Type B pancreatic cell (in vitro differentiated cells): ENCODE measurements around the gene COPG2. TPM values are rescaled to one million over a fixed set of nuclear protein-coding genes. Genes with fewer than 3 reads are reported as not detected.

Experiments
- DNase-seq: peaks from one replicate; pipeline ENCODE4 v3.0.0; 2021; ENCODE audit warnings: mixed read lengths; ENCODE audit not compliant: unreplicated experiment; ENCODE audit errors: extremely low spot score
- H3K27ac Mint-ChIP-seq: 2 replicates; pipeline ENCODE4 v1.8.0; 2021; ENCODE audit warnings: mild to moderate bottlenecking, mixed read lengths
- H3K27me3 Mint-ChIP-seq: 2 replicates; pipeline ENCODE4 v1.8.0; 2021; ENCODE audit warnings: mixed read lengths
- H3K36me3 Mint-ChIP-seq: 2 replicates; pipeline ENCODE4 v1.8.0; 2021; ENCODE audit warnings: mixed read lengths
- H3K4me1 Mint-ChIP-seq: one replicate; pipeline ENCODE4 v1.8.0; 2021; ENCODE audit warnings: mixed read lengths; ENCODE audit not compliant: unreplicated experiment
- H3K4me3 Mint-ChIP-seq: 2 replicates; pipeline ENCODE4 v1.8.0; 2021; ENCODE audit warnings: mild to moderate bottlenecking, mixed read lengths
- H3K9me3 Mint-ChIP-seq: 2 replicates; pipeline ENCODE4 v1.8.0; 2021; ENCODE audit warnings: mixed read lengths
- total RNA-seq: library from RNA; stranded (reverse); gene quantifications from 2 replicates; pipeline ENCODE4 v1.2.1, GENCODE V29; 2021; ENCODE audit warnings: low replicate concordance
- TF ChIP-seq, protein P1 (sequence below): fragments of 200-600 bp; sonication (generic); conservative IDR thresholded peaks from 2 replicates; pipeline ENCODE4 v1.5.0; 2021; ENCODE audit warnings: antibody characterized with exemption, mild to moderate bottlenecking

Gene COPG2
- total RNA-seq, 1 donor from 2014 or later, result 51.6 TPM

DNA sequence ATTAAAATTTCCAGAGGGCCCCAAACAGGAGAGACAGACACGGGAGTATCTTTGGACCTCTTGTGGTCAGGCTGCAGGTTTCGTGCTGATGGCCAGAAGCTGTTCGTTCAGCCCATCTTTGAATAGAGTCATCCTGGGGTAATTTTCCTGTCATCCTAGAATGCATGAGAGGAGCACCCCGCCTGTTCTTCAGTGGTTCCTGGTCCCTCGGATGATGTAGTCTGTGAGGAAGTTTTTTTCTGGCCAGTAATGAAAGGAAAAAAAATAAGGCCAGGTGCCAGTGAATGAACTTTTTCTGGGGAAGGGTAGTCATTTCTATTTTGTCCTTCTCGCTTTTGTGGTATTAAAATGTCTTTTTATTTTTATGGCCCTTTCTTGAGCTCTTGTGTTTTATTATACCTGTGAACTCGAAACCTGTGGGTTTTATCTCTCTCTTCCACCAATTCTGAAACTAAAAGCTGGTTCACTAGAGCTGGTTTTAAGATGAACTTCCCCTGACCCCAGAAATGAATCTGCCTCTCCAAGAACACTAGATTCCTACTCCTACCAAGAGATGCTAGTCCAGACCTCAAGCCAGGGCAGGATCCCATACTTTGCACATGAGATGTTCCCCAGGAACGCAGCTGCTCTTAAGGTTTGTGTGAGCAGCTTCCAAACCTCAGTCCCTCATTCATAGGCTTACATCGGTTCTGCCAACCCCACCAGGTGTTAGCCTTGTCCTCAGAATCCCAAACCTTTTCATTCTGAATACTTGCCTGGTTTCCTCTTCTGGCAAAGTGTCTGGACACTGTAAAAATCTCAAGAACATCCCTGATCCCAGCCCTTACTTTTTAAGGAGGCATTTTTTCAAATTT is 192.0 kb downstream of the COPG2 start:
- Mint-ChIP-seq H3K27me3 (no peaks in the 10 kb centered on the region), H3K4me1 (peaks cover 29% of the 10 kb centered on the region), H3K36me3 (no peaks in the 10 kb centered on the region), H3K4me3 (no peak overlapping the region), H3K27ac (no peak overlapping the region), H3K9me3 (peaks cover 3% of the 10 kb centered on the region)
- no peak for DNase-seq
- TF ChIP-seq, protein P1, sequence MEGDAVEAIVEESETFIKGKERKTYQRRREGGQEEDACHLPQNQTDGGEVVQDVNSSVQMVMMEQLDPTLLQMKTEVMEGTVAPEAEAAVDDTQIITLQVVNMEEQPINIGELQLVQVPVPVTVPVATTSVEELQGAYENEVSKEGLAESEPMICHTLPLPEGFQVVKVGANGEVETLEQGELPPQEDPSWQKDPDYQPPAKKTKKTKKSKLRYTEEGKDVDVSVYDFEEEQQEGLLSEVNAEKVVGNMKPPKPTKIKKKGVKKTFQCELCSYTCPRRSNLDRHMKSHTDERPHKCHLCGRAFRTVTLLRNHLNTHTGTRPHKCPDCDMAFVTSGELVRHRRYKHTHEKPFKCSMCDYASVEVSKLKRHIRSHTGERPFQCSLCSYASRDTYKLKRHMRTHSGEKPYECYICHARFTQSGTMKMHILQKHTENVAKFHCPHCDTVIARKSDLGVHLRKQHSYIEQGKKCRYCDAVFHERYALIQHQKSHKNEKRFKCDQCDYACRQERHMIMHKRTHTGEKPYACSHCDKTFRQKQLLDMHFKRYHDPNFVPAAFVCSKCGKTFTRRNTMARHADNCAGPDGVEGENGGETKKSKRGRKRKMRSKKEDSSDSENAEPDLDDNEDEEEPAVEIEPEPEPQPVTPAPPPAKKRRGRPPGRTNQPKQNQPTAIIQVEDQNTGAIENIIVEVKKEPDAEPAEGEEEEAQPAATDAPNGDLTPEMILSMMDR, result no peak

- H3K4me3 Mint-ChIP-seq, result peak overlapping the region; percentile 6
- TF ChIP-seq, protein P1, result no peak
- no peaks in the 10 kb centered on the region for H3K27me3 Mint-ChIP-seq
- no peaks in the 10 kb centered on the region for H3K36me3 Mint-ChIP-seq
- H3K4me1 Mint-ChIP-seq, result peaks cover 28% of the 10 kb centered on the region
- DNase-seq, result no peak
- H3K27ac Mint-ChIP-seq, result no peak overlapping the region
- peaks cover 3% of the 10 kb centered on the region for H3K9me3 Mint-ChIP-seq
These were observed 192.8 kb downstream of the COPG2 start for GRCh38 chr7:130475776-130476175.

DNA sequence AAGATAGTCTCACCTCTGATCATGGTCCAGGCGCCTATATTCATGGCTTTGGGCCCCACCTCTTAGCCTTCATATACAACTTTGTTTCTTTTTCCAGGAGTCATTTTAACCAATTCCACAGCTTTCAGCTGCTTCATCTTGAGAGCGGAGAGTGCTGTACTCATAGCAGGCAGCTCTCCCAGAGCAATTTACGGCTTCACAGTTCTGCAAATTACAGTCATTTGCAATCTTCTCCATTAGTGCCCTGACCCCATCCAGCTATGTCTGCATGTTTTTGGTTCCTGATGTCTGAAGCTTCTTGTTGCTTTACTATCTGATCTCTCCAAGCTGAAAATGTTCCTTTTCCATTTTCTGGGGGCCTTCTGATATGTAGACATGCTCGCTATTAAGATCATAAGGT is 194.7 kb downstream of the COPG2 start:
- Mint-ChIP-seq H3K27me3 (no peaks in the 10 kb centered on the region), H3K4me1 (peaks cover 28% of the 10 kb centered on the region), H3K4me3 (no peak overlapping the region), H3K9me3 (no peaks in the 10 kb centered on the region), H3K36me3 (no peaks in the 10 kb centered on the region), H3K27ac (peak overlapping the region; percentile 15)
- TF ChIP-seq, protein P1, result no peak
- DNase-seq, result no peak

- Mint-ChIP-seq H3K9me3 (no peaks in the 10 kb centered on the region), H3K4me3 (no peak overlapping the region), H3K27me3 (no peaks in the 10 kb centered on the region), H3K36me3 (no peaks in the 10 kb centered on the region), H3K27ac (no peak overlapping the region), H3K4me1 (peaks cover 28% of the 10 kb centered on the region)
- DNase-seq, result no peak
- TF ChIP-seq, protein P1, result no peak
These were observed 195.3 kb downstream of the COPG2 start for GRCh38 chr7:130473289-130473688.

- Mint-ChIP-seq H3K27ac (no peak overlapping the region), H3K9me3 (no peaks in the 10 kb centered on the region), H3K4me3 (no peak overlapping the region), H3K36me3 (no peaks in the 10 kb centered on the region), H3K27me3 (no peaks in the 10 kb centered on the region), H3K4me1 (peaks cover 28% of the 10 kb centered on the region)
- TF ChIP-seq, protein P1, result no peak
- DNase-seq, result no peak
These were observed 196.6 kb downstream of the COPG2 start for GRCh38 chr7:130471974-130472373.
